HT1080 (cell line): ENCODE measurements around the gene TTC22. TPM values are rescaled to one million over a fixed set of nuclear protein-coding genes. Genes with fewer than 3 reads are reported as not detected.

Experiments
- DNase-seq: peaks from one replicate; pipeline ENCODE4 v3.0.0-alpha.2; 2015; ENCODE audit warnings: low read depth
- polyA plus RNA-seq, 2 experiments: library from polyadenylated mRNA; depleted of rRNA; stranded (reverse); fragments of >200 nt; gene quantifications; 2 replicates each; pipeline ENCODE4 v1.2.3, GENCODE V29; 2015
- total RNA-seq: library from RNA; depleted of rRNA; stranded (reverse); fragments of >200 nt; shearing (Covaris generic); gene quantifications from 2 replicates; pipeline ENCODE4 v1.2.3, GENCODE V29; 2014; rRNA removed

Gene TTC22
- not detected in 2 replicates for total RNA-seq
- not detected in 2 replicates for polyA plus RNA-seq (2015; cell fraction: cytosol; rRNA removed)
- not detected in 2 replicates for polyA plus RNA-seq (2015; cell fraction: nucleus; rRNA removed)

GRCh38 chr1:54800899-54801759 is at the start of gene TTC22:
Gene TTC22 (minus strand): TSS chr1:54801323. CDS start chr1:54801163, 160 bp downstream.
- no peak for DNase-seq

GRCh38 chr1:54850737-54851136 is 49.6 kb upstream of the TTC22 start:
- DNase-seq = peak; percentile 94

- DNase-seq = peak; percentile 54
These were observed 49.1 kb upstream of the TTC22 start for GRCh38 chr1:54850069-54850730.

- no peak for DNase-seq
These were observed 48.3 kb upstream of the TTC22 start for GRCh38 chr1:54849219-54850068.

DNA sequence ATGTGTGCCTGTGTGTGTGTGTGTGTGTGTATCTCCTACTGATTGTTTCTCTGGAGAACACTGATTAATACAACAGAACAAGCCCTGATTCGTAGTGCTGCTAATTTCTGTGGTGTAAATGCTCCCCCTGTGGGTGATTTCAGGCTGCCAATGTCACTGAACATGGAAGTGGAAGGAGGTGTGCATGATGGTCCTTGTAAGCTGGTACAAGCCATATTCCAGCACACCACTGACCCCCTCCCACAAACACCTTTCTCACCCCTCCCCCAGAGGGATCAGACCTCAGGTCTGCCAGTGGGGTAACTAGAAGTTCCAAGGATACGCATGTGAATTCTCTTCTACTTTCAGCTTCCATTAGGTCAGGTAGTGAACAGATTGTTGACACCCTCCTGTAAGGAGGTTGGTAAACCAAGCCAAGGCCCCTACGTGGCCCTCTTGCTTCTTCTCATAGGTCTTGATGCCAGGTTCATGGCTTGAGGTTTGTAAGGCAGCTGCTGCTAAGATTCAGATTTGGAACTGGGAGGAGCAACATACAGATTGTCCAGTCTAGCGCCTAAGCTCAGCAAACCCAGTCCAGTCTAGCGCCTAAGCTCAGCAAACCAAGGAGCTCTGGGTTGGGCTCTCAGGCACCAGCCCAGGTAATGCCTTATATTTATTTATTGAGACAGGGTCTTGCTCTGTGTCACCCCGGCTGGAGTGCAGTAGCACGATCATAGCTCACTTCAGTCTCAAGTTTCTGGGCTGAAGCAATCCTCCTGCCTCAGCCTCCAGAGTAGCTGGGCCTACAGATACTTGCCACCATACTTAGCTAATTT is 47.2 kb upstream of the TTC22 start:
- no peak for DNase-seq

GRCh38 chr1:54846716-54847284 is 45.7 kb upstream of the TTC22 start:
- no peak for DNase-seq

GRCh38 chr1:54846301-54846700 is 45.2 kb upstream of the TTC22 start:
- DNase-seq = no peak

GRCh38 chr1:54845772-54846171 is 44.6 kb upstream of the TTC22 start:
- no peak for DNase-seq

DNA sequence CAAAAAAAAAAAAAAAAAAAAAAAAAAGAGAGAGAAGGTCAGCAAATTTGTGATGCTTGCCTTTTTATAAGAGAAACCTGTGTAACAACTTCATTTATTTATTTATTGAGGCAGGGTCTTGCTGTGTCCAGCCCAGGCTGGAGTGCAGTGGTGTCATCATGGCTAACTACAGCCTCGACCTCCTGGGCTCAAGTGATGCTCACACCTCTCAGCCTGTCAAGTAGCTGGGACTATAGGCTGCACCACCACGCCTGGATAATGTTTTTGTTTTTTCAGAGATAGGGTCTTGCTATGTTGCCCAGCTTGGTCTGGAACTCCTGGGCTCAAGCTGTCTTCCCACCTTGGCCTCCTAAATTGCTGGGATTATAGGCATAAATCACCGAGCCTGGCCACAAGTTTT is 43.4 kb upstream of the TTC22 start:
- no peak for DNase-seq

- DNase-seq = no peak
These were observed 42.3 kb upstream of the TTC22 start for GRCh38 chr1:54843449-54843848.

DNA sequence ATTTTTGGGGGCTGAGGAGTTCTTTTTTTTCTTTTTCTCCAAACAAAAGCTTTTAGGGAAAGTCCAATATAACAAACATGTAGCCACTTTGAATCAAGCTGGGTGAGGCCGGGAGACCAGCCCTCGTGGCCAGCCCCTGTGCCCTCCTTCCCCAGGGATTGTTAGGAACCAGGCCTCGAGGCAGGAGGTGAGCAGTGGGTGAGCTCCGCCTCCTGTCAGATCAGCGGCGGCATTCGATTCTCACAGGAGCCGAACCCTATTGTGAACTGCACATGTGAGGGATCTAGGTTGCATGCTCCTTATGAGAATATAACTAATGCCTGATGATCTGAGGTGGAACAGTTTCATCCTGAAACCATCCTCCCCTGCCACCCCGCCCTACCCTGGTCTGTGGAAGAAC is 41.8 kb upstream of the TTC22 start:
- no peak for DNase-seq

DNA sequence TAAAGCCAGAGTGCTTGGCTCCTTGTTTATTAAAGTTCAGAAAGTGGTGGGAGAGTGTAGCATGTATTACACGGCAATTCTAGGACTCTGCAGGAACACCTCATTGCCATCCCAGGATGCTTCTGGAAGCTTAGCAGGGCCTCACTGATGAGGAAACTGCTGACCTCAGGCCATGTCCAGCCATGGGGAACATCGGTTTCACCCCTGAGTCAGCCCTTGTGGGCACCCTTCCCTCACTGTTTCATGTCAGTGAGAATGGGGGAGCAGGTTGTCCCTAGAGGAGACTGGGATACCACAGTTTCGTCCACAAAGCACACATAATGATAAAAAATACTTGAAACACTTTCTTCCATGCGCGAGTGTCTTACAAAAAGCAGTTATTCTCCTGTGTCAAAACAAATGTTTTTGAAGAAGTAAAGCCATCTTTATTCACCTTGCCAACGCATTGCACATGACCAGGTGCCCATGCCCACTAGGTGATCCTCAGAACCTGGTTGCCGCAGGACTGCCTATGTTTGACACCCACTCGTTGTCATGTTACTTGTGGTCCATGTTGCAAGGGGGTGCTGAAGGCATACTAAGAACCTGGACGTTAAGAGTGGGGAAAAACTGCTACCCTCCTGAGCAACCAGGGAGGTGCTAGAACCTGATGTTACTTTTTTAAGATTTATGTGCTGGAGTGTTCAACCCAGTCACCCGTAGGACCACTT is 41.2 kb upstream of the TTC22 start:
- DNase-seq = no peak

- DNase-seq = no peak
These were observed 38.7 kb upstream of the TTC22 start for GRCh38 chr1:54839824-54840223.

DNA sequence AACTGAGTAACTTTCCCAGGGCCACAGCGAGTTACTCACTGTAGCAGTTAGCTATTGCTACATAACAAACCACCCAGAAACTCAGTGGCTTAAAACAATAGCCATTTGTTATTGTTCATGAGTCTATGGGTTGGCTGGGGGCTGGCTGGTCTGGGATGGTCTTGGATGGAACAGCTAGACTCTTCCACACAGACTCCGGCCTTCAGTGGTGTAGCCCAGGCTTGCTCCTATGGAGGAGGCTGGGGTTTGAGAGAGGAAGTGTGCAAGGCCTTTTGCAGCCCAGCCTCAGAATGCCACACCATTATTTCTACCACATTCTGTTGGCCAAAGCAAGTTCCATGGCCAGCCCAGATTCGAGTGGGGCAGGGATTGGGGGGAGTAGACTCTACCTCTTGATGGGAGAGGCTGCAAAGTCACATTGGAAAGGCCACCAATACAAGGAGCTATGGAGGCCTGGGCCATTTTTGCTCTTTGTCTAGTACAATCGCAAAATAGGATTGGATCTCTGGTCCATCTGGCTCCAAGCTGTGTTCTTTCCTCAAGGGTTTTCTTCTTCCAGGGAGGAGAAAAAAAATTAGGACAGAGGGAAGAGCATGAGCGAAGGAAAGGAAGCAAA is 37.5 kb upstream of the TTC22 start:
- no peak for DNase-seq

GRCh38 chr1:54837002-54837853 is 36.1 kb upstream of the TTC22 start:
- no peak for DNase-seq

- no peak for DNase-seq
These were observed 35.5 kb upstream of the TTC22 start for GRCh38 chr1:54836594-54836993.

DNA sequence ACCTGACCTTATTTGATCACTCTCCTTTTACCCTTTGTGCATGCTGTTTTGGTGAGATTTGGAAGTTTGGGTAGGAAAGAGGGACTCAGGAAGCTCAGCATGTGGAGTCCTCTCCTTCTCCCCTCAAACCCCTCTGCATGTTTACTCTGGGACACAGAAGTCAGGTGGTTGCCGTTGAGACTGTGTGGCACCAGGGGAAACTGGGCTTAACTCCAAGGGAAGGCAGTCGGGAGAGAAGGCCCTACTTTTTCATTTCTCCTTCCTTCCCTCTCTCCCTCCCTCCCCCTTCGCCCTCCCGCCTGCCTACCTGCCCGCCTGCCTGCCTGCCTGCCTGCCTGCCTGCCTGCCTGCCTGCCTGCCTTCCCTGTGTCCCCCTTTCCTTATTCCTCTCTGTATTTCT is 34.8 kb upstream of the TTC22 start:
- DNase-seq = no peak
